Thymus (tissue), 2 donors: ENCODE measurements around the gene SERINC1. TPM values are rescaled to one million over a fixed set of nuclear protein-coding genes. Genes with fewer than 3 reads are reported as not detected.

Source experiments
- polyA plus RNA-seq: library from polyadenylated mRNA; stranded (reverse); fragments of 200-250 nt; gene quantifications from one replicate; pipeline ENCODE4 v1.2.3, GENCODE V29; 2013
- total RNA-seq: library from RNA; stranded (reverse); fragments of 120-200 nt; gene quantifications from one replicate; pipeline ENCODE4 v1.2.4, GENCODE V29; 2013
- donor health status: healthy.

SERINC1 gene
- total and polyA plus RNA-seq, 2 donors, result 69.5 to 94.6 TPM

Other genes with a start within 250 kb of the SERINC1 start
- 22.5 TPM for gene HSF2, start 72.2 kb downstream of the SERINC1 start, total RNA-seq
- 34.1 TPM for gene HSF2, start 72.2 kb downstream of the SERINC1 start, polyA plus RNA-seq
- 8.0 TPM for gene PKIB, start 138.6 kb upstream of the SERINC1 start, total RNA-seq
- gene PKIB, start 138.6 kb upstream of the SERINC1 start, polyA plus RNA-seq, result 7.0 TPM